HEK293 (cell line): ENCODE results near the gene HPCAL1.
A peak's percentile ranks its signal among the peaks of the same experiment; 100 is the strongest.
"Not testable (repeated sequence)": the region's sequence is repeated elsewhere in the genome, so short reads cannot be mapped to it uniquely, and the experiment has no call there.

Experiments used
- CTCF ChIA-PET: fragments of 350-600 bp; formaldehyde crosslinking; extraction: SDS; loops from one replicate; lab custom pipeline; 2021; ENCODE audit warnings: antibody characterized with exemption; lab: Yijun Ruan, JAX
- POLR2A ChIA-PET: fragments of 300-600 bp; formaldehyde crosslinking; extraction: SDS; loops from one replicate; lab custom pipeline; 2020; ENCODE audit warnings: antibody characterized with exemption, inconsistent platforms; lab: Yijun Ruan, JAX
- H3K27ac ChIP-seq: fragments of 200-500 bp; sonication (Bioruptor generic); 2 replicates; pipeline ENCODE4 v1.5.1; 2014; ENCODE audit warnings: low read depth, low read length, control low read depth, inconsistent platforms; ENCODE audit errors: extremely low read depth
- H3K36me3 ChIP-seq, 2 experiments: fragments of 200-500 bp in 1 of 2; sonication (Bioruptor generic) in 1 of 2; 1 replicate in 1 of 2; 2 replicates in 1 of 2; pipeline ENCODE4 v1.5.1; 2014 to 2017; ENCODE audit warnings: inconsistent platforms in 2 of 2, low read length in 2 of 2; ENCODE audit not compliant: control insufficient read depth in 2 of 2, insufficient read depth in 1 of 2
- H3K4me1 ChIP-seq: fragments of 200-500 bp; sonication (Bioruptor generic); 2 replicates; pipeline ENCODE4 v1.5.1; 2014; ENCODE audit warnings: mild to moderate bottlenecking, low read length, inconsistent platforms; ENCODE audit not compliant: control insufficient read depth, insufficient read depth
- H3K4me3 ChIP-seq: 2 replicates; pipeline ENCODE4 v1.5.1; 2011; ENCODE audit warnings: low read depth, mild to moderate bottlenecking, control low read depth, low read length, moderate library complexity
- H3K9me3 ChIP-seq: fragments of 200-500 bp; sonication (Bioruptor generic); 2 replicates; pipeline ENCODE4 v1.5.1; 2014; ENCODE audit warnings: low read depth, low read length, inconsistent platforms; ENCODE audit not compliant: control insufficient read depth, insufficient read depth
- FEZF1 ChIP-seq: fragments of 450-650 bp; formaldehyde crosslinking; IDR thresholded peaks from 2 replicates; pipeline ENCODE4 v1.5.1; 2016; ENCODE audit warnings: missing biosample characterization, missing genetic modification characterization
- HOXA7 ChIP-seq: sonication (generic); formaldehyde crosslinking; IDR thresholded peaks from 2 replicates; pipeline ENCODE4 v1.8.1; 2022; ENCODE audit warnings: missing genetic modification reagents, borderline replicate concordance
- KLF10 ChIP-seq: fragments of 450-650 bp; IDR thresholded peaks from 2 replicates; pipeline ENCODE4 v1.5.1; 2018; ENCODE audit warnings: missing biosample characterization, mild to moderate bottlenecking, missing genetic modification characterization
- PATZ1 ChIP-seq: fragments of 450-650 bp; formaldehyde crosslinking; IDR thresholded peaks from 2 replicates; pipeline ENCODE4 v1.5.1; 2016; ENCODE audit warnings: missing biosample characterization, missing genetic modification characterization
- REST ChIP-seq: fragments of 450-650 bp; formaldehyde crosslinking; IDR thresholded peaks from 2 replicates; pipeline ENCODE4 v1.5.1; 2016; ENCODE audit warnings: missing biosample characterization, missing genetic modification characterization
- SCRT2 ChIP-seq: fragments of 450-650 bp; formaldehyde crosslinking; IDR thresholded peaks from 2 replicates; pipeline ENCODE4 v1.5.1; 2016; ENCODE audit warnings: missing biosample characterization, missing genetic modification characterization
- ZBTB20 ChIP-seq: fragments of 450-650 bp; formaldehyde crosslinking; IDR thresholded peaks from 2 replicates; pipeline ENCODE4 v1.5.1; 2016; ENCODE audit warnings: missing biosample characterization, missing genetic modification characterization
- ZNF311 ChIP-seq: fragments of 450-650 bp; formaldehyde crosslinking; IDR thresholded peaks from 2 replicates; pipeline ENCODE4 v1.5.1; 2017; ENCODE audit warnings: missing biosample characterization, missing genetic modification characterization, borderline replicate concordance
- ZNF416 ChIP-seq: fragments of 450-650 bp; formaldehyde crosslinking; IDR thresholded peaks from 2 replicates; pipeline ENCODE4 v1.5.1; 2016; ENCODE audit warnings: missing biosample characterization, missing genetic modification characterization
- ZNF423 ChIP-seq: fragments of 450-650 bp; formaldehyde crosslinking; IDR thresholded peaks from 2 replicates; pipeline ENCODE4 v1.5.1; 2016; ENCODE audit warnings: missing biosample characterization, missing genetic modification characterization
- ZNF518A ChIP-seq: fragments of 450-650 bp; formaldehyde crosslinking; conservative IDR thresholded peaks from 2 replicates; pipeline ENCODE4 v1.5.1; 2016; ENCODE audit warnings: low read depth, missing biosample characterization, missing genetic modification characterization
- ZNF548 ChIP-seq: fragments of 450-650 bp; formaldehyde crosslinking; IDR thresholded peaks from 2 replicates; pipeline ENCODE4 v1.5.1; 2016; ENCODE audit warnings: missing biosample characterization, missing genetic modification characterization
- ZNF561 ChIP-seq: fragments of 450-650 bp; IDR thresholded peaks from 2 replicates; pipeline ENCODE4 v1.5.1; 2018; ENCODE audit warnings: missing biosample characterization, missing genetic modification characterization, borderline replicate concordance
- ZNF677 ChIP-seq: fragments of 450-650 bp; IDR thresholded peaks from 2 replicates; pipeline ENCODE4 v1.5.0; 2018; ENCODE audit warnings: missing biosample characterization, mild to moderate bottlenecking, missing genetic modification characterization, moderate library complexity
- ZNF707 ChIP-seq: fragments of 450-650 bp; formaldehyde crosslinking; IDR thresholded peaks from 2 replicates; pipeline ENCODE4 v1.5.1; 2016; ENCODE audit warnings: missing biosample characterization, missing genetic modification characterization
- ZNF76 ChIP-seq: fragments of 450-650 bp; formaldehyde crosslinking; IDR thresholded peaks from 2 replicates; pipeline ENCODE4; 2016; ENCODE audit warnings: low read depth, missing biosample characterization, missing genetic modification characterization, borderline replicate concordance
- TF ChIP-seq, protein P1 (sequence below): fragments of 450-650 bp; formaldehyde crosslinking; IDR thresholded peaks from 2 replicates; pipeline ENCODE4 v1.5.1; 2016; ENCODE audit warnings: missing biosample characterization, missing genetic modification characterization

HPCAL1 gene

GRCh38 chr2:10297959-10298531 lies 4.7 kb upstream of the HPCAL1 start:
- no peak overlapping the region for H3K4me3 ChIP-seq
- ChIA-PET POLR2A (no interaction called here), CTCF (interaction anchor here (0.6 to 0.7 kb wide), 2 partner anchors 62 to 230 kb away, joined by 3 read pairs; no protein-coding TSS in a partner anchor)
- H3K4me1 ChIP-seq, result no peaks in the 10 kb centered on the region
- no peaks in the 10 kb centered on the region for H3K36me3 ChIP-seq
- no peak overlapping the region for H3K27ac ChIP-seq
- TF ChIP-seq ZNF677 (tag by site-specific recombination), result no peak
- TF ChIP-seq SCRT2 (tag by site-specific recombination), result no peak
- no peak for TF ChIP-seq ZNF518A (tag by site-specific recombination)
- no peak for TF ChIP-seq ZNF423 (tag by site-specific recombination)
- TF ChIP-seq ZNF416, result no peak
- TF ChIP-seq ZBTB20 (tag by site-specific recombination), result no peak
- no peak for TF ChIP-seq KLF10 (tag by site-specific recombination)
- TF ChIP-seq ZNF311 (tag by site-specific recombination), result no peak
- TF ChIP-seq ZNF707 (tag by site-specific recombination), result no peak
- no peak for TF ChIP-seq REST (tag by site-specific recombination)
- TF ChIP-seq ZNF561 (tag by site-specific recombination), result no peak
- H3K9me3 ChIP-seq, result no peaks in the 10 kb centered on the region

DNA sequence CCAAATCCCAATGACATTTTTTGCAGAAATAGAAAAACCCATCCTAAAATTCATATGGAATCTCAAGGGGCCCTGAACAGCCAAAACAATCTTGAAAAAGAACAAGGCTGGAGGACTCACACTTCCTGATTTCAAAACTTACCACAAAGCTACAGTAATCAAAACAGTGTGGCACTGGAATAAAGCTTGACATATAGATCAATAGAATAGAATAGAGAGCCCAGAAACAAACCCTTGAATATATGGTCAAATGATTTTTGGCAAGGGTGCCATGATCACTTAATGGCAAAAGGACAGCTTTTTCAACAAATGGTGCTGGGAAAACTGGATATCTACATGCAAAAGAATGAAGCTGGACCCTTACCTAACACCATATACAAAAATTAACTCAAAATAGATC lies 3.9 kb upstream of the HPCAL1 start:
- POLR2A ChIA-PET, H3K4me1 ChIP-seq, H3K4me3 ChIP-seq, H3K27ac ChIP-seq, H3K9me3 ChIP-seq, CTCF ChIA-PET, H3K36me3 ChIP-seq: not testable (repeated sequence)

DNA sequence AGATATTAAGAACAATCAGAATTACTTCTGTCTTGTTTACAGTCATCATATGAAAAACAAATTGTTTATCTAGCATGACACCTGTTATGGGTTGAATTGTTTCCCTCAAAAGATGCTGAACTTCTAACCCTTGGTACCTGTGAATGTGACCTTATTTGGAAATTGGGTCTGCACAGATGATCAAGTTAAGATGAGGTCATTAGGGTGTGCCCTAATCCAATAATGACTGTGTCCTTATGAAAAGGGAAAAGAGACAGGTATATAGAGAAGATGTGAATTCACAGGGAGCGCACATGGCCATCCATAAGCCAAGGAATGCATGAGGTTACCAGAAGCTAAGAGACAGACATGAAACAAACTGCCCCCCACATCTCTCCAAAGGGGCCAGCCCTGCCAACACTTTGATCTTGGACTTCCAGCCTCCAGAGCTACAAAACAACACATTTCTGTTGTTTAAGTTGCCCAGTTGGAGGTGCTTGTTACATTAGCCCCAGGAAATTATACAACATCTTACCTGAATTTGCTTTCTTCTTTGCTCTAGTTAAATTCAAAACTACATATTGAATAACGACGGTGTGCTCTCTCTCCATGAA lies 2.3 kb upstream of the HPCAL1 start:
- Histone ChIP-seq H3K4me3 (no peak overlapping the region), H3K27ac (no peak overlapping the region), H3K4me1 (0 out of 2 replicates have a peak, but pooled peaks cover 4% of the 10 kb centered on the region), H3K36me3 (no peaks in the 10 kb centered on the region), H3K9me3 (no peaks in the 10 kb centered on the region)
- ChIA-PET CTCF (interaction anchor here (0.6 to 1.5 kb wide), 2 partner anchors 17 to 176 kb away, joined by 3 to 4 read pairs; no protein-coding TSS in a partner anchor), POLR2A (no interaction called here)
- TF ChIP-seq ZNF548, result peak; percentile 80
- TF ChIP-seq HOXA7, result no peak
- no peak for TF ChIP-seq FEZF1
- TF ChIP-seq ZNF76 (tag by site-specific recombination), result no peak
- TF ChIP-seq, protein P1, sequence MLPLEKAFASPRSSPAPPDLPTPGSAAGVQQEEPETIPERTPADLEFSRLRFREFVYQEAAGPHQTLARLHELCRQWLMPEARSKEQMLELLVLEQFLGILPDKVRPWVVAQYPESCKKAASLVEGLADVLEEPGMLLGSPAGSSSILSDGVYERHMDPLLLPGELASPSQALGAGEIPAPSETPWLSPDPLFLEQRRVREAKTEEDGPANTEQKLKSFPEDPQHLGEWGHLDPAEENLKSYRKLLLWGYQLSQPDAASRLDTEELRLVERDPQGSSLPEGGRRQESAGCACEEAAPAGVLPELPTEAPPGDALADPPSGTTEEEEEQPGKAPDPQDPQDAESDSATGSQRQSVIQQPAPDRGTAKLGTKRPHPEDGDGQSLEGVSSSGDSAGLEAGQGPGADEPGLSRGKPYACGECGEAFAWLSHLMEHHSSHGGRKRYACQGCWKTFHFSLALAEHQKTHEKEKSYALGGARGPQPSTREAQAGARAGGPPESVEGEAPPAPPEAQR (tag by site-specific recombination), result no peak
- no peak for TF ChIP-seq PATZ1
- TF ChIP-seq, all 188 proteins: peak for 1
